ENCODE measurements around the gene LPIN2.

The LPIN2 gene

GRCh38 chr18:3057526-3057925, 44.6 kb upstream of the LPIN2 start:
- no peak overlapping the region for H3K4me3 ChIP-seq (replicated peaks in 1 of 2; ENCODE audit: low read depth in 2 of 2, low read length in 2 of 2)
- no peak for DNase-seq (ENCODE audit: low read depth in 2 of 2)
- no peak for TF ChIP-seq CTCF (IDR thresholded peaks at IDR 0.05; ENCODE audit: low read depth, low read length)

GRCh38 chr18:3056311-3056710, 43.4 kb upstream of the LPIN2 start:
- DNase-seq (ENCODE audit: low read depth in 2 of 2), result no peak
- TF ChIP-seq CTCF (IDR thresholded peaks at IDR 0.05; ENCODE audit: low read depth, low read length), result no peak
- no peak overlapping the region for H3K4me3 ChIP-seq (replicated peaks in 1 of 2; ENCODE audit: low read depth in 2 of 2, low read length in 2 of 2)

- DNase-seq (ENCODE audit: low read depth in 2 of 2), result peak in 1 of 2 donors; percentile 37
- TF ChIP-seq CTCF (IDR thresholded peaks at IDR 0.05; ENCODE audit: low read depth, low read length), result no peak
- H3K4me3 ChIP-seq (replicated peaks in 1 of 2; ENCODE audit: low read depth in 2 of 2, low read length in 2 of 2), result no peak overlapping the region
These were observed 42.9 kb upstream of the LPIN2 start for GRCh38 chr18:3055816-3056215.

GRCh38 chr18:3055186-3055728, 42.3 kb upstream of the LPIN2 start:
- no peak for TF ChIP-seq CTCF (IDR thresholded peaks at IDR 0.05; ENCODE audit: low read depth, low read length)
- H3K4me3 ChIP-seq (replicated peaks in 1 of 2; ENCODE audit: low read depth in 2 of 2, low read length in 2 of 2), result no peak overlapping the region
- peak; percentile 29 to 37 for DNase-seq (ENCODE audit: low read depth in 2 of 2)

- TF ChIP-seq CTCF (IDR thresholded peaks at IDR 0.05; ENCODE audit: low read depth, low read length), result no peak
- no peak overlapping the region for H3K4me3 ChIP-seq (replicated peaks in 1 of 2; ENCODE audit: low read depth in 2 of 2, low read length in 2 of 2)
- DNase-seq (ENCODE audit: low read depth in 2 of 2), result no peak
These were observed 41.8 kb upstream of the LPIN2 start for GRCh38 chr18:3054780-3055179.

- no peak overlapping the region for H3K4me3 ChIP-seq (replicated peaks in 1 of 2; ENCODE audit: low read depth in 2 of 2, low read length in 2 of 2)
These were observed 41.3 kb upstream of the LPIN2 start for GRCh38 chr18:3054214-3054613.

More at GRCh38 chr18:3054214-3054613, 41.3 kb upstream of the LPIN2 start:
- TF ChIP-seq CTCF (IDR thresholded peaks at IDR 0.05; ENCODE audit: low read depth, low read length), result no peak
- no peak for DNase-seq (ENCODE audit: low read depth in 2 of 2)

All from cardiac fibroblast (primary cell).